ENCODE measurements around the gene COX7A2.

GRCh38 chr6:75244063-75244584, 523 bp upstream of the COX7A2 start:
- TF ChIP-seq CTCF (IDR thresholded peaks at IDR 0.05; ENCODE audit: borderline replicate concordance, extremely low read depth, low read length, poor library complexity, severe bottlenecking) (no peak), EZH2 (IDR thresholded peaks at IDR 0.05; ENCODE audit: borderline replicate concordance, low read depth, low read length, severe bottlenecking) (no peak)
